Mesendoderm (in vitro differentiated cells): Measurements from ENCODE around the gene ARHGAP19.
"Not testable (repeated sequence)": the region's sequence is repeated elsewhere in the genome, so short reads cannot be mapped to it uniquely, and the experiment has no call there.

ENCODE experiments used
- DNase-seq: peaks from one replicate; pipeline ENCODE4 v3.0.0; 2013
- H2AK5ac ChIP-seq: 2 replicates; pipeline ENCODE4 v1.6.1; 2013; ENCODE audit warnings: low read length, inconsistent platforms
- H2BK120ac ChIP-seq: 2 replicates; pipeline ENCODE4 v1.6.1; 2013; ENCODE audit warnings: low read depth, mild to moderate bottlenecking, low read length, moderate library complexity, mixed read lengths
- H2BK15ac ChIP-seq: replicated peaks from 2 replicates; pipeline ENCODE4 v1.6.1; 2013; ENCODE audit warnings: low read depth, mild to moderate bottlenecking, moderate library complexity
- H2BK5ac ChIP-seq: 2 replicates; pipeline ENCODE4 v1.6.1; 2013; ENCODE audit warnings: low read length, inconsistent platforms
- H3K18ac ChIP-seq: 2 replicates; pipeline ENCODE4 v1.6.1; 2013; ENCODE audit warnings: mild to moderate bottlenecking, low read length, mixed read lengths
- H3K23ac ChIP-seq: one replicate; pipeline ENCODE4 v1.6.1; 2013; ENCODE audit warnings: low read length
- H3K27ac ChIP-seq: 2 replicates; pipeline ENCODE4 v1.5.1; 2013; ENCODE audit warnings: low read depth, mild to moderate bottlenecking, inconsistent platforms, low read length, moderate library complexity
- H3K27me3 ChIP-seq: 2 replicates; pipeline ENCODE4 v1.6.1; 2013; ENCODE audit warnings: low read length, control low read depth, mild to moderate bottlenecking, inconsistent platforms; ENCODE audit not compliant: insufficient read depth, poor library complexity
- H3K36me3 ChIP-seq: 2 replicates; pipeline ENCODE4 v1.6.1; 2013; ENCODE audit warnings: low read length, inconsistent platforms; ENCODE audit not compliant: control insufficient read depth, insufficient read depth
- H3K4ac ChIP-seq: one replicate; pipeline ENCODE4 v1.6.1; 2013; ENCODE audit warnings: low read depth, mild to moderate bottlenecking, low read length, moderate library complexity
- H3K4me1 ChIP-seq: 2 replicates; pipeline ENCODE4 v1.6.1; 2013; ENCODE audit warnings: low read depth, low read length, inconsistent platforms; ENCODE audit not compliant: control insufficient read depth
- H3K4me2 ChIP-seq: 2 replicates; pipeline ENCODE4 v1.6.1; 2013; ENCODE audit warnings: low read length
- H3K4me3 ChIP-seq: 2 replicates; pipeline ENCODE4 v1.5.1; 2013; ENCODE audit warnings: mild to moderate bottlenecking, low read length
- H3K56ac ChIP-seq: one replicate; pipeline ENCODE4 v1.6.1; 2013; ENCODE audit warnings: low read length
- H3K79me1 ChIP-seq: 2 replicates; pipeline ENCODE4 v1.6.1; 2013; ENCODE audit warnings: low read length, inconsistent platforms
- H3K79me2 ChIP-seq: 2 replicates; pipeline ENCODE4 v1.6.1; 2013; ENCODE audit warnings: mild to moderate bottlenecking, low read length; ENCODE audit not compliant: control insufficient read depth, insufficient read depth
- H3K9ac ChIP-seq: 2 replicates; pipeline ENCODE4 v1.6.1; 2013; ENCODE audit warnings: low read length, inconsistent platforms
- H4K5ac ChIP-seq: one replicate; pipeline ENCODE4 v1.6.1; 2013; ENCODE audit warnings: low read length
- H4K8ac ChIP-seq: one replicate; pipeline ENCODE4 v1.6.1; 2013; ENCODE audit warnings: low read depth, mild to moderate bottlenecking, control low read depth, low read length, moderate library complexity
- WGBS: extraction: QIAGEN DNeasy Blood & Tissue Kit; methylation state at CpG from one replicate; pipeline ENCODE4 v1.1.7; 2013; ENCODE audit warnings: low lambda C conversion rate, missing lambda C conversion rate; ENCODE audit not compliant: insufficient coverage; ENCODE audit errors: extremely low coverage; 5-methylcytosine and 5-hydroxymethylcytosine counted together

The ARHGAP19 gene

GRCh38 chr10:97297556-97298222 is 5.3 kb upstream of the ARHGAP19 start:
- no peaks in the 10 kb centered on the region for H3K4me1 ChIP-seq
- no peak overlapping the region for H4K8ac ChIP-seq
- H3K23ac ChIP-seq: no peak overlapping the region
- no peak overlapping the region for H4K5ac ChIP-seq
- H2AK5ac ChIP-seq: no peak overlapping the region
- H3K18ac ChIP-seq: no peak overlapping the region
- no peak overlapping the region for H2BK5ac ChIP-seq
- no peak overlapping the region for H3K9ac ChIP-seq
- H3K4ac ChIP-seq: no peak overlapping the region
- H2BK15ac ChIP-seq: no peak overlapping the region
- no peaks in the 10 kb centered on the region for H3K36me3 ChIP-seq
- no peaks in the 10 kb centered on the region for H3K27me3 ChIP-seq
- no peak overlapping the region for H3K4me2 ChIP-seq
- H3K56ac ChIP-seq: no peak overlapping the region
- H3K4me3 ChIP-seq: no peak overlapping the region
- no peak for DNase-seq
- WGBS: no CpG with 5 or more reads among the region's 8 CpGs
- no peak overlapping the region for H2BK120ac ChIP-seq
- H3K79me1 ChIP-seq: no peaks in the 10 kb centered on the region
- H3K27ac ChIP-seq: no peak overlapping the region
- H3K79me2 ChIP-seq: no peaks in the 10 kb centered on the region

GRCh38 chr10:97292862-97293198 is 393 bp upstream of the ARHGAP19 start:
- Histone ChIP-seq H3K79me2 (no peaks in the 10 kb centered on the region), H3K4me1 (no peaks in the 10 kb centered on the region), H3K79me1 (no peaks in the 10 kb centered on the region), H2BK120ac (no peak overlapping the region), H2BK5ac (no peak overlapping the region), H3K9ac (no peak overlapping the region), H3K23ac (no peak overlapping the region), H3K4ac (no peak overlapping the region), H3K4me2 (no peak overlapping the region), H4K8ac (no peak overlapping the region), H2AK5ac (no peak overlapping the region), H3K18ac (no peak overlapping the region), H3K27me3 (no peaks in the 10 kb centered on the region), H3K27ac (no peak overlapping the region), H2BK15ac (no peak overlapping the region), H3K36me3 (no peaks in the 10 kb centered on the region), H3K56ac (no peak overlapping the region), H3K4me3 (no peak overlapping the region), H4K5ac (no peak overlapping the region)
- WGBS: no CpG with 5 or more reads among the region's 3 CpGs
- no peak for DNase-seq

GRCh38 chr10:97291357-97292096 is 910 bp downstream of the ARHGAP19 start:
- no CpG with 5 or more reads among the region's 25 CpGs for WGBS
- no peak for DNase-seq
- no peaks in the 10 kb centered on the region for H3K79me1 ChIP-seq
- no peak overlapping the region for H4K8ac ChIP-seq
- peak overlapping the region; percentile 95 for H3K9ac ChIP-seq
- peak overlapping the region; percentile 98 for H3K56ac ChIP-seq
- H3K4ac ChIP-seq: no peak overlapping the region
- H3K27ac ChIP-seq: peak overlapping the region; percentile 99
- H2BK15ac ChIP-seq: no peak overlapping the region
- H4K5ac ChIP-seq: no peak overlapping the region
- H2AK5ac ChIP-seq: no peak overlapping the region
- H2BK5ac ChIP-seq: peak overlapping the region; percentile 80
- H3K23ac ChIP-seq: no peak overlapping the region
- no peak overlapping the region for H2BK120ac ChIP-seq
- no peaks in the 10 kb centered on the region for H3K27me3 ChIP-seq
- H3K79me2 ChIP-seq: no peaks in the 10 kb centered on the region
- peak overlapping the region; percentile 82 for H3K4me2 ChIP-seq
- H3K4me3 ChIP-seq: peak overlapping the region; percentile 94
- H3K36me3 ChIP-seq: no peaks in the 10 kb centered on the region
- no peaks in the 10 kb centered on the region for H3K4me1 ChIP-seq
- peak overlapping the region; percentile 75 for H3K18ac ChIP-seq

- H3K4me2 ChIP-seq, H3K18ac ChIP-seq, H3K4me1 ChIP-seq, H4K5ac ChIP-seq, H3K79me1 ChIP-seq, H3K56ac ChIP-seq, H4K8ac ChIP-seq, H3K9ac ChIP-seq, H2AK5ac ChIP-seq, H3K27me3 ChIP-seq, H3K4ac ChIP-seq, DNase-seq, H3K23ac ChIP-seq, H3K79me2 ChIP-seq, H3K4me3 ChIP-seq, H2BK5ac ChIP-seq, H2BK15ac ChIP-seq, H3K27ac ChIP-seq, H2BK120ac ChIP-seq, H3K36me3 ChIP-seq: not testable (repeated sequence)
- WGBS: no CpG with 5 or more reads among the region's 17 CpGs
Observed at GRCh38 chr10:97290576-97291356, 1.7 kb downstream of the ARHGAP19 start.

- WGBS: no CpG with 5 or more reads among the region's 13 CpGs
- not testable (repeated sequence) for H3K27ac ChIP-seq, H4K5ac ChIP-seq, H3K79me2 ChIP-seq, H3K4ac ChIP-seq, H3K4me2 ChIP-seq, H3K23ac ChIP-seq, H2BK120ac ChIP-seq, H2BK15ac ChIP-seq, H3K36me3 ChIP-seq, H3K18ac ChIP-seq, H3K27me3 ChIP-seq, H4K8ac ChIP-seq, H3K9ac ChIP-seq, H2BK5ac ChIP-seq, H3K56ac ChIP-seq, H3K79me1 ChIP-seq, DNase-seq, H2AK5ac ChIP-seq, H3K4me3 ChIP-seq, H3K4me1 ChIP-seq
Observed at GRCh38 chr10:97290076-97290475, 2.4 kb downstream of the ARHGAP19 start.
